AG09309 (cell line): ENCODE measurements around the gene PARVA.

ENCODE experiments used
- DNase-seq: peaks from one replicate; pipeline ENCODE4 v3.0.0-alpha.2; 2010; ENCODE audit warnings: low read depth
- H3K4me3 ChIP-seq: 2 replicates; pipeline ENCODE4 v1.5.1; 2011; ENCODE audit warnings: mild to moderate bottlenecking, low read depth, low read length, moderate library complexity; ENCODE audit not compliant: control insufficient read depth
- TF ChIP-seq, protein P1 (sequence below): IDR thresholded peaks from 2 replicates; pipeline ENCODE4 v1.5.1; 2011; ENCODE audit warnings: mild to moderate bottlenecking, low read depth, low read length, inconsistent platforms; ENCODE audit not compliant: insufficient read depth, control insufficient read depth; ENCODE audit errors: missing control alignments

The PARVA gene

DNA sequence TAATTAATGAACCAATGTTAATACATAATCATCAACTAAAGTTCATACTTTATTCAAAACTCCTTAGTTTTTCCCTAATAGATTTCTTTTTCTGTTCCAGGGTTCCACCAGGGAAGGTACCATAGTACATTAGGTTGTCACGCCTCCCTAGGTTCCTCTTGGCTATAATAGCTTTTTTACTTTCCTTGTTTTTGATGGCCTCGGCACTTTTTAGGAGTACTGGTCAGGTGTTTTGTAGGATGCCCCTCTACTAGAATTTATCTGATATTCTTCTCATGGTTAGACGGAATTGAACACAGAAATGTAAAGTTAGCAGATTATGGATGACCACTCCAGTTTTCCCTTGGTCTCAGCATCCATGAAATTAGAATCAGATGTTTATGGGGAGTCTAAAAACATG is 34.0 kb downstream of the PARVA start:
- TF ChIP-seq, protein P1, sequence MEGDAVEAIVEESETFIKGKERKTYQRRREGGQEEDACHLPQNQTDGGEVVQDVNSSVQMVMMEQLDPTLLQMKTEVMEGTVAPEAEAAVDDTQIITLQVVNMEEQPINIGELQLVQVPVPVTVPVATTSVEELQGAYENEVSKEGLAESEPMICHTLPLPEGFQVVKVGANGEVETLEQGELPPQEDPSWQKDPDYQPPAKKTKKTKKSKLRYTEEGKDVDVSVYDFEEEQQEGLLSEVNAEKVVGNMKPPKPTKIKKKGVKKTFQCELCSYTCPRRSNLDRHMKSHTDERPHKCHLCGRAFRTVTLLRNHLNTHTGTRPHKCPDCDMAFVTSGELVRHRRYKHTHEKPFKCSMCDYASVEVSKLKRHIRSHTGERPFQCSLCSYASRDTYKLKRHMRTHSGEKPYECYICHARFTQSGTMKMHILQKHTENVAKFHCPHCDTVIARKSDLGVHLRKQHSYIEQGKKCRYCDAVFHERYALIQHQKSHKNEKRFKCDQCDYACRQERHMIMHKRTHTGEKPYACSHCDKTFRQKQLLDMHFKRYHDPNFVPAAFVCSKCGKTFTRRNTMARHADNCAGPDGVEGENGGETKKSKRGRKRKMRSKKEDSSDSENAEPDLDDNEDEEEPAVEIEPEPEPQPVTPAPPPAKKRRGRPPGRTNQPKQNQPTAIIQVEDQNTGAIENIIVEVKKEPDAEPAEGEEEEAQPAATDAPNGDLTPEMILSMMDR: no peak
- no peak overlapping the region for H3K4me3 ChIP-seq
- no peak for DNase-seq

DNA sequence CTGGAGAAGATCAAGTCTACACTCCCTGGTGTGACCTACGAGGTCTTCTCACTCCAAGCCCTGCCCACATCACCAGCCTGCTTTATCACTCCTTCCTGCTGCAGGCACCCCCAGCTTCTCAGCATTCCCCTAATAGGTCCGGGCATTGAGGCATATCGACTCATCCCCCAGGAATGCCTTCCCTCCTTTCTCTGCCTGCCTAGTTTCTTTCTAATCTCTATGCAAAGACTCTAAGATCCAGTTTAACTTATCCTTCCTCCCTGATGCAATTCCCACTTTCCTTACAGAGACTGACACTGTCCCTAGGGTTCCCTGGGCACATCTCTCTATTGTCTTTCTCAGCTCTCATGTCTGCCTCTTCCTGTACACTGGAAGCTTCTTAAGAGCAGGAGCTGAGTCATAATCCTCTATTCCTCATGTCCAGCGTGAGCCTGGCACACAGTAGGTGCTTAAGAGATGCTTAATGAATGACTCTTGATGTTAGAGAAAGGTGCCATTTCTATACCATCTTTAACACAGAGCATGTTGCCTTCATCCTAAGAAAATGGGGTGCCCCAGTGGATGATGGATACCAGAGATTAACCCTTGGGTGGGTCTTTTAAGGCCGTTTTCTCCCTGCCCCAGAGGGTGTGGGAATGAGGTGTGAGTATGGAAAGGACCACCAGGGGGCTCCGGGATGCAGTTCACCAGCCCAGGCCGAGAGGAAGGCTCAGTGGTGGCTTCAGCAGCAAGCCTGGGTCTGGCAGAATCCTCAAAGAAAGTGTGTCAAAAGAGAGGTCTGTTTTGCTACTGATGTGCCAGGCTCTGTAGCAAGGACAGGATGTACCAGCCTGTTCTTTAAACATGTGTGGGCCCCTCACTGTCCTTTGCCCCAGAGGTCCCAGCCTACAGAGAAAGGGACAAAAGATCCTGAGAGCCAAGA is 34.7 kb downstream of the PARVA start:
- TF ChIP-seq, protein P1: peak; percentile 86
- H3K4me3 ChIP-seq: no peak overlapping the region
- DNase-seq: peak; percentile 87

DNA sequence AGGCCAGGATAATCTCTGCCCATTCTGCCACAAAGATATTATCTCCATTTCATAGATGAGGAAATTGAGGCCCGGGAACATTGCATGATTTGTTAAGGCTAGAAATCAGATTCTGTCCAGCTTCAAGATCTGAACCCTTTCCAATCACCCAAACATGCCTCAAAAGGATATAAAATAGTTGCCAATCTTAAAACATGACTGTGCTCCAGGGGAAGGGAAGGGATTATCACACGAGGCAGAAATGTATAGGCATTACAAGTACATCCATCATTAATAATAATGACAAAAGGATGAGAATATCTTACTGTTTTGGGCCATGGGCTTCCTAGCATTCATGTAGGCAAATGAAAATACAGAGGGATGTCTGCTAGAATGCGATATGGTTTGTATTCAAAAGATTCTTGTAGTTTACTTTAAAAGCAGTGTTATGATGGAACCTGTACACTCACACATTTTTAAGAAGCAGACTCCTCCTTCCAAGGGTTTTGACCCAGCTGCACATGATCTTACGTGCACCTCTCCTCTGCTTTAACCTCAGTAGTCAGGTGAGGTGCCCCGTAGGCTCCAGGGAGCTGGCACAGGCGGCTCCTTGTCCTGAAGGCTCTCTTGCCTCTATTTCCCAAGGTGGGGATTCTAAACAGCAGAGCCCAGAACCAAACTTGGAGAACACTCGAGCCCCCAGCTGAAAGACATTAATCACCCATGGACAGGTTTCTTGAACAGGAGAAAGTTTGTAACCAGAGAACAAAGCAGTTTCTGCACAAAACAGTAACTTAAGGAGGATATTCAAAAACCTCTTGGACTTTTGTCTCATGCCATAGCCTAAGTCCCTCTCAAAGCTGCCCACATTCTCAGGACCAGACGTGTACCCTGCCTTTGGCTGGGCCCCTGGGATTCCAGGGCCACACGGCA is 36.0 kb downstream of the PARVA start:
- no peak overlapping the region for H3K4me3 ChIP-seq
- TF ChIP-seq, protein P1: no peak
- DNase-seq: no peak

DNA sequence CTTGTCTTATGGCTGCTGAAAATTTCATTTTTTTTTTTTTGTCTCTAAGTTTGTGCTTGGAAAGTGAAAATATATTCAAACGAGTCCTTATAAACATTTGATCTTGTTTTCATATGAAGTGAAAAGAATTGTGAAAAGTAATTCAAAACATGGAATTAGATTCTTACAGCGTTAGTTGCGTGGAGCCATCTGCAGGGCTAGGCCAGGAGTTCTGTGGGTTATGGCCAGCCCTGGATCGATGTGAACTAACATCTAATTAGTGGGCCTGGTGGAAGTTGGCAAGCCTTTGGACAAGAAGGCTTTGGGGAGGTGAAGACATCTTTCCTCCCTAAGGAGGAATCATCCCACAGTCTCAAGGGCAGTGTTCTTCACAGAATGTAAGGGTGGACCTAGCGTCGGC is 37.2 kb downstream of the PARVA start:
- no peak for DNase-seq
- H3K4me3 ChIP-seq: no peak overlapping the region
- TF ChIP-seq, protein P1: no peak

DNA sequence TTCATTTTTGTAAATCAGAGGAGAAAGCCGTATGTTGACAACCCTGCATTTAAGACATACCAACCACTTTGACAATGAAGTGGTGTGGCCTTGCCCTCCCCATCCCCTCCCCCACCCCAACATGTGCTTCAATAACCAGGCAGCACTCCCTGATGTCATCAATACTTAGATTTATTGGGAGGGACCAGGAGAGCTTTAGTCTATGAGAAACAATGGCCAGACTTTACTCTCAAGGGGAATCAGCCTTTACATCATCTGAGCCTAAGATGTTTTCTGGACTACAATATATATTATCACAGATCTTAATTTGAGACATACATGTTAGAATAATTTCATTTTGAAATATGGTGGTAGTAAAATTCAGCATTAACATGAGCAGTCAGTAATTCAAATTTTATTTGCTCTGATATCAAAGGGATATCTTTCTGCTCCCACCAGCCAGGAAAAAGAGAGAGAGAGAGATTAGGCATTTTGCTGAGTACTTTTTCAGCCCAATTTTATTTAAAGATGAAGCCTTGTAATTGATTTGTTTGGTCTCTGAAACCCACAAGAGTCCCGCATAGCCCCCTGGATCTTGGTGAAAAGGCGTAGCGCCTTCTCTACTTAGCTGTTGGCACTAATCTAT is 38.1 kb downstream of the PARVA start:
- no peak overlapping the region for H3K4me3 ChIP-seq
- no peak for DNase-seq
- TF ChIP-seq, protein P1: no peak

DNA sequence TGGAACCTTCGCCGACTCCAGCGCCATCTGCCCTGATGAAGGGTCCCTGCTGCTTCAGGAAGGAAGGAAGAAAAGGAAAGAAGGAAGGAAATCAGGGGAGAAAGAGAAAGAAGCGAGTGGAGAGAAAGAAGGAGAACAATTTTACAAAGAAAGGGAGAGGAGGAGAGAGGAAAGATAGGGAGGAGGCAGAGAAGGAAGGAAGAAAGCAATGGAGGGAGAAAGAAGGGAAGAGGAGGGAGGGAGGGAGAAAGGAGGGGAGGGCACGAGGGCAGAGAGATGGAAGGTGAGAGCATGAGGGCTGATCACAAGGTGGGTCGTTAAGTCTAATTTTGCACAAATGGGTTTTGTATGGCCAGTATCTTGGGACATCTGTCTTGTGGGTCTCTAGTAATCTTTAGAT is 39.2 kb downstream of the PARVA start:
- DNase-seq: no peak
- TF ChIP-seq, protein P1: no peak
- H3K4me3 ChIP-seq: no peak overlapping the region
